ENCODE results near the gene GPX2. TPM values are rescaled to one million over a fixed set of nuclear protein-coding genes. Genes with fewer than 3 reads are reported as not detected.

The GPX2 gene
- total RNA-seq, 1 experiment from 2014 or later, result 0.15 TPM

GRCh38 chr14:64912261-64912660, 30.3 kb downstream of the GPX2 start:
- no peak overlapping the region for H3K4me3 ChIP-seq (ENCODE audit: low read depth in 2 of 2, low read length in 2 of 2)
- DNase-seq (ENCODE audit: low read depth, low spot score) (no peak), ATAC-seq (no peak)
- TF ChIP-seq CTCF (IDR thresholded peaks at IDR 0.05), result no peak
- TF ChIP-seq REST (IDR thresholded peaks at IDR 0.05; ENCODE audit: insufficient read depth in 1 of 2, low read depth in 2 of 2, low read length in 1 of 2), result no peak
- no peak for TF ChIP-seq TCF7L2 (IDR thresholded peaks at IDR 0.05; ENCODE audit: low read depth, low read length)
- no peak for TF ChIP-seq SIN3A (IDR thresholded peaks at IDR 0.05; ENCODE audit: borderline replicate concordance, insufficient read depth, low read depth, low read length)
- no peak for TF ChIP-seq POLR2AphosphoS5 (IDR thresholded peaks at IDR 0.05; ENCODE audit: low read depth, low read length)
- no TSS peak for BruUV-seq (replicated peaks)
- peaks cover 5% of the 10 kb centered on the region; the same call in 1 of the 2 replicates for H3K4me1 ChIP-seq (ENCODE audit: control insufficient read depth, insufficient read depth, low read length)
- in situ Hi-C loops (cut with HindIII; ENCODE audit: low pct_unique_long_range_greater_than_20kb, low sequenced_read_pairs), result no loop called here
- ChIA-PET CTCF (no interaction called here), POLR2A (no interaction called here)
- no peaks in the 10 kb centered on the region for H3K9me3 ChIP-seq (ENCODE audit: control insufficient read depth, insufficient read depth, low read depth, low read length)
- no peak overlapping the region for H3K27ac ChIP-seq (ENCODE audit: low read length)
- intact Hi-C loops (cut with micrococcal nuclease; ENCODE audit: unreplicated experiment), result no loop called here
- H3K27me3 ChIP-seq (ENCODE audit: control insufficient read depth, insufficient read depth, low read length), result no peaks in the 10 kb centered on the region
- H3K36me3 ChIP-seq (ENCODE audit: control insufficient read depth, insufficient read depth, low read length), result peaks cover 5% of the 10 kb centered on the region; the same call in 1 of the 2 replicates

GRCh38 chr14:64910847-64911495, 31.6 kb downstream of the GPX2 start:
- H3K27me3 ChIP-seq (ENCODE audit: control insufficient read depth, insufficient read depth, low read length), result no peaks in the 10 kb centered on the region
- intact Hi-C loops (cut with micrococcal nuclease; ENCODE audit: unreplicated experiment) (no loop called here), in situ Hi-C loops (cut with HindIII; ENCODE audit: low pct_unique_long_range_greater_than_20kb, low sequenced_read_pairs) (no loop called here)
- peaks cover 5% of the 10 kb centered on the region; the same call in 1 of the 2 replicates for H3K4me1 ChIP-seq (ENCODE audit: control insufficient read depth, insufficient read depth, low read length)
- H3K27ac ChIP-seq (ENCODE audit: low read length), result no peak overlapping the region
- POLR2A ChIA-PET, result interaction anchor here (0.6 kb wide), 1 partner anchor 334 kb away, joined by 3 read pairs; no protein-coding TSS in a partner anchor
- peaks cover 5% of the 10 kb centered on the region; the same call in 1 of the 2 replicates for H3K36me3 ChIP-seq (ENCODE audit: control insufficient read depth, insufficient read depth, low read length)
- H3K9me3 ChIP-seq (ENCODE audit: control insufficient read depth, insufficient read depth, low read depth, low read length), result no peaks in the 10 kb centered on the region
- H3K4me3 ChIP-seq (ENCODE audit: low read depth in 2 of 2, low read length in 2 of 2), result no peak overlapping the region
- ATAC-seq (no peak), DNase-seq (ENCODE audit: low read depth, low spot score) (no peak)
- TF ChIP-seq SIN3A (IDR thresholded peaks at IDR 0.05; ENCODE audit: borderline replicate concordance, insufficient read depth, low read depth, low read length) (no peak), CTCF (IDR thresholded peaks at IDR 0.05) (peak; percentile 77), TCF7L2 (IDR thresholded peaks at IDR 0.05; ENCODE audit: low read depth, low read length) (no peak), REST (IDR thresholded peaks at IDR 0.05; ENCODE audit: insufficient read depth in 1 of 2, low read depth in 2 of 2, low read length in 1 of 2) (no peak), POLR2AphosphoS5 (IDR thresholded peaks at IDR 0.05; ENCODE audit: low read depth, low read length) (no peak)
- CTCF ChIA-PET, result interaction anchor here (0.6 to 1.6 kb wide), 6 partner anchors 18 to 163 kb away, joined by 3 to 10 read pairs (median 5); no protein-coding TSS in a partner anchor
- BruUV-seq (replicated peaks), result no TSS peak

Measured in Panc1 (cell line).